PC-9 (cell line): ENCODE measurements around the gene FNDC3B. TPM values are rescaled to one million over a fixed set of nuclear protein-coding genes. Genes with fewer than 3 reads are reported as not detected.

Source experiments
- BruUV-seq: library from RNA; stranded (reverse); fragments of 400-500 nt; replicated peaks from 2 replicates; lab custom pipeline; 2021; lab: Mats Ljungman, UMichigan
- CTCF ChIA-PET: fragments of 300-600 bp; sonication (Branson Sonifier 250); formaldehyde crosslinking; loops from one replicate; lab custom pipeline; 2022; ENCODE audit warnings: antibody characterized with exemption; lab: Charles Lee
- POLR2A ChIA-PET: fragments of 300-600 bp; sonication (Branson Sonifier 250); formaldehyde crosslinking; loops from one replicate; lab custom pipeline; 2022; ENCODE audit warnings: antibody characterized with exemption; ENCODE audit not compliant: unreplicated experiment; lab: Charles Lee
- DNase-seq, 2 experiments: peaks; one replicate each; pipeline versions ENCODE4 v3.0.0 to v3.0.0-alpha.2; 2015 to 2022; ENCODE audit warnings: mixed read lengths in 1 of 2
- H2AFZ ChIP-seq: fragments of 200-600 bp; sonication (generic); 2 replicates; pipeline ENCODE4 v1.8.1; 2017; ENCODE audit warnings: antibody characterized with exemption
- H3F3A ChIP-seq: fragments of 200-600 bp; sonication (generic); 2 replicates; pipeline ENCODE4 v1.8.1; 2017; ENCODE audit warnings: antibody characterized with exemption, mild to moderate bottlenecking, low read depth; ENCODE audit not compliant: insufficient read depth
- H3K27ac ChIP-seq: fragments of 200-600 bp; sonication (generic); 2 replicates; pipeline ENCODE4 v1.6.1; 2016; ENCODE audit warnings: mixed run types
- H3K27me3 ChIP-seq: fragments of 200-600 bp; sonication (generic); 2 replicates; pipeline ENCODE4 v1.6.1; 2016; ENCODE audit warnings: low read depth, mixed run types; ENCODE audit not compliant: insufficient read depth
- H3K36me3 ChIP-seq: fragments of 200-600 bp; sonication (generic); 2 replicates; pipeline ENCODE4 v1.6.1; 2016; ENCODE audit warnings: low read depth, mixed run types
- H3K4me1 ChIP-seq: fragments of 200-600 bp; sonication (generic); replicated peaks from 2 replicates; pipeline ENCODE4 v1.6.1; 2016; ENCODE audit warnings: mixed run types; ENCODE audit not compliant: insufficient read depth
- H3K4me2 ChIP-seq: fragments of 200-600 bp; sonication (generic); 2 replicates; pipeline ENCODE4 v1.6.1; 2017; ENCODE audit warnings: mixed run types
- H3K4me3 ChIP-seq: fragments of 200-600 bp; sonication (generic); 2 replicates; pipeline ENCODE4 v1.6.1; 2016; ENCODE audit warnings: mixed run types
- H3K79me2 ChIP-seq: fragments of 200-600 bp; sonication (generic); 2 replicates; pipeline ENCODE4 v1.6.1; 2017; ENCODE audit warnings: low read depth, mixed run types
- H3K9me2 ChIP-seq: fragments of 200-600 bp; sonication (generic); 2 replicates; pipeline ENCODE4 v1.8.1; 2017; ENCODE audit warnings: mild to moderate bottlenecking; ENCODE audit not compliant: insufficient read depth
- H3K9me3 ChIP-seq: fragments of 200-600 bp; sonication (generic); 2 replicates; pipeline ENCODE4 v1.8.1; 2016; ENCODE audit warnings: low read depth; ENCODE audit not compliant: insufficient read depth
- H4K20me1 ChIP-seq: fragments of 200-600 bp; sonication (generic); 2 replicates; pipeline ENCODE4 v1.8.1; 2017; ENCODE audit not compliant: insufficient read depth
- CTCF ChIP-seq: fragments of 200-600 bp; sonication (generic); conservative IDR thresholded peaks from 2 replicates; pipeline ENCODE4 v1.6.1; 2017; ENCODE audit warnings: mixed run types, antibody characterized with exemption, mild to moderate bottlenecking, moderate library complexity
- EZH2 ChIP-seq: fragments of 200-600 bp; sonication (generic); IDR thresholded peaks from 2 replicates; pipeline ENCODE4 v1.8.0; 2017; ENCODE audit warnings: antibody characterized with exemption, low read depth
- intact Hi-C: fragments of 100-400 bp; cut with micrococcal nuclease; formaldehyde crosslinking; loops from one replicate; pipeline ENCODE4 v1.10.0; 2022; ENCODE audit not compliant: unreplicated experiment
- total RNA-seq: library from RNA; stranded (reverse); gene quantifications from 2 replicates; pipeline ENCODE4 v1.2.3, GENCODE V29; 2021

FNDC3B gene
- total RNA-seq, 1 experiment from 2014 or later: 106 TPM

- no TSS peak for BruUV-seq
- H3K4me1 ChIP-seq: peaks cover 19% of the 10 kb centered on the region
- TF ChIP-seq CTCF (no peak), EZH2 (no peak)
- CTCF ChIA-PET: no interaction called here
- no peak overlapping the region for H3K4me2 ChIP-seq
- POLR2A ChIA-PET: no interaction called here
- no peaks in the 10 kb centered on the region for H3K27me3 ChIP-seq
- no peaks in the 10 kb centered on the region for H3K9me2 ChIP-seq
- peaks cover 75% of the 10 kb centered on the region for H3K36me3 ChIP-seq
- H4K20me1 ChIP-seq: peaks cover 99% of the 10 kb centered on the region
- peaks cover 85% of the 10 kb centered on the region for H3F3A ChIP-seq
- H2AFZ ChIP-seq: no peak overlapping the region
- DNase-seq: no peak
- intact Hi-C loops: no loop called here
- no peak overlapping the region for H3K27ac ChIP-seq
- H3K79me2 ChIP-seq: peaks cover 100% of the 10 kb centered on the region
- H3K9me3 ChIP-seq: no peaks in the 10 kb centered on the region
- H3K4me3 ChIP-seq: no peak overlapping the region
Measured at GRCh38 chr3:172057624-172058327, 18.4 kb downstream of the FNDC3B start.

DNA sequence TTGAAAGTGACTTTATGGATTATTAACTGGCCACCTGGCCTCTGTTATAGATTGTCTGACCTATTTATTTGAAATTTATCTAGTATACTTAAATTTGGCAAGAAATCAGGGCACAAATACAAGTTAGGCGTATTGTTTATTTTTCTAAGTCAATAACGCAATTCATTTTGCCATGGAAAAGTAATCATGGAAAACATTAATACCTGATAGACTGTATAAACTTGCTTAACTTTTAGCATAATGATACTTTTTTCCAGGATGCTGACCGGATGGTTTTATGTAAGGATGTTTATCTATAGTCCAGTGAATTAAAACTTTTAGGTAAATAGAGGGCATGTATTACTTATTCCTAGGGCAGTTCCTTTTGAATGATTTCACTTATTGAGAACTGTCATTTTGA, 20.2 kb downstream of the FNDC3B start:
- TF ChIP-seq EZH2: no peak
- no peak for TF ChIP-seq CTCF
- Histone ChIP-seq H3K4me2 (no peak overlapping the region), H4K20me1 (peaks cover 99% of the 10 kb centered on the region), H3K9me2 (no peaks in the 10 kb centered on the region), H3K4me3 (no peak overlapping the region), H3K4me1 (peaks cover 23% of the 10 kb centered on the region), H2AFZ (no peak overlapping the region), H3K27ac (peak overlapping the region; percentile 8), H3K36me3 (peaks cover 75% of the 10 kb centered on the region), H3K79me2 (peaks cover 100% of the 10 kb centered on the region), H3K9me3 (no peaks in the 10 kb centered on the region), H3F3A (peaks cover 73% of the 10 kb centered on the region), H3K27me3 (no peaks in the 10 kb centered on the region)
- POLR2A ChIA-PET: interaction anchor here (0.9 kb wide), 1 partner anchor 158 kb away, joined by 4 read pairs; no protein-coding TSS in a partner anchor
- CTCF ChIA-PET: no interaction called here
- no peak for DNase-seq
- intact Hi-C loops: no loop called here
- BruUV-seq: no TSS peak

- peaks cover 29% of the 10 kb centered on the region for H3K4me1 ChIP-seq
- H3F3A ChIP-seq: peaks cover 73% of the 10 kb centered on the region
- BruUV-seq: no TSS peak
- H2AFZ ChIP-seq: no peak overlapping the region
- TF ChIP-seq CTCF: no peak
- no peak for TF ChIP-seq EZH2
- peaks cover 99% of the 10 kb centered on the region for H4K20me1 ChIP-seq
- H3K4me2 ChIP-seq: no peak overlapping the region
- H3K79me2 ChIP-seq: peaks cover 100% of the 10 kb centered on the region
- ChIA-PET CTCF (interaction anchor here (0.6 kb wide), 1 partner anchor 690 kb away, joined by 3 read pairs; the partner anchor contains the start of gene ECT2), POLR2A (no interaction called here)
- peak overlapping the region; percentile 8 for H3K27ac ChIP-seq
- no peak overlapping the region for H3K4me3 ChIP-seq
- no peaks in the 10 kb centered on the region for H3K27me3 ChIP-seq
- H3K36me3 ChIP-seq: peaks cover 72% of the 10 kb centered on the region
- no peaks in the 10 kb centered on the region for H3K9me3 ChIP-seq
- H3K9me2 ChIP-seq: no peaks in the 10 kb centered on the region
- intact Hi-C loops: no loop called here
- DNase-seq: no peak
Measured at GRCh38 chr3:172060234-172060633, 20.9 kb downstream of the FNDC3B start.
